ENCODE results near the gene TMEM134.

- no peak for TF ChIP-seq MAX (IDR thresholded peaks at IDR 0.05; ENCODE audit: low read depth, low read length)
- TF ChIP-seq CTCF (IDR thresholded peaks at IDR 0.05; ENCODE audit: low read depth, low read length): no peak
- TF ChIP-seq POLR2A (IDR thresholded peaks at IDR 0.05; ENCODE audit: extremely low read depth, insufficient read length): no peak
These were observed 48.9 kb upstream of the TMEM134 start for GRCh38 chr11:67517784-67518552.

Measured in NB4 (cell line).